HCT116 (cell line): Measurements from ENCODE around the gene CALN1. TPM values are rescaled to one million over a fixed set of nuclear protein-coding genes. Genes with fewer than 3 reads are reported as not detected.

Experiments
- ATAC-seq: fragments of 200-7000 bp; cut with Tn5 transposase; 2 replicates; pipeline ENCODE4 v1.9.1; 2020; ENCODE audit warnings: mild to moderate bottlenecking, moderate library complexity
- BruUV-seq: library from RNA; stranded (reverse); fragments of 400-500 nt; replicated peaks from 2 replicates; lab custom pipeline; 2021; lab: Mats Ljungman, UMichigan
- CTCF ChIA-PET: fragments of 300-600 bp; sonication (Branson Sonifier 250); formaldehyde crosslinking; loops from one replicate; lab custom pipeline; 2021; ENCODE audit warnings: antibody characterized with exemption; lab: Charles Lee
- POLR2A ChIA-PET: fragments of 300-600, 350-600 bp; sonication (Branson Sonifier 250); formaldehyde crosslinking; loops from one replicate; lab custom pipeline; 2021; ENCODE audit warnings: antibody characterized with exemption; lab: Charles Lee
- RAD21 ChIA-PET, 2 experiments: fragments of 300-600 bp; sonication (Branson Sonifier 250); formaldehyde crosslinking; loops; one replicate each; lab custom pipeline; 2023; ENCODE audit warnings: low total read pairs in 2 of 2; ENCODE audit not compliant: uncharacterized antibody in 2 of 2, unreplicated experiment in 2 of 2, low non-redundant PET in 1 of 2; lab: Charles Lee
- DNase-seq: peaks from one replicate; pipeline ENCODE4 v3.0.0-alpha.2; 2010; ENCODE audit warnings: low read depth, low spot score
- H2AFZ ChIP-seq: fragments of 200-600 bp; shearing (Covaris generic), sonication (generic); 2 replicates; pipeline ENCODE4 v1.6.1; 2017; ENCODE audit warnings: low read depth, mixed run types, mixed read lengths, antibody characterized with exemption, low read length; ENCODE audit not compliant: poor library complexity, severe bottlenecking
- H3K27ac ChIP-seq: 2 replicates; pipeline ENCODE4 v1.5.1; 2012; ENCODE audit warnings: low read depth, low read length
- H3K27me3 ChIP-seq: fragments of 200-600 bp; sonication (generic); 2 replicates; pipeline ENCODE4 v1.6.1; 2016; ENCODE audit warnings: mixed run types, low read length, mixed read lengths; ENCODE audit not compliant: insufficient read depth
- H3K36me3 ChIP-seq, 2 experiments: fragments of 200-500 bp in 1 of 2; fragments of 200-600 bp in 1 of 2; sonication (Bioruptor generic) in 1 of 2; sonication (generic) in 1 of 2; 2 replicates each; pipeline versions ENCODE4 v1.5.1 to v1.6.1; 2014 to 2016; ENCODE audit warnings: low read length in 2 of 2, inconsistent platforms in 1 of 2, mixed read lengths in 1 of 2, mixed run types in 1 of 2; ENCODE audit not compliant: insufficient read depth in 2 of 2, control insufficient read depth in 1 of 2
- H3K4me1 ChIP-seq, 2 experiments: fragments of 200-600 bp in 1 of 2; sonication (generic) in 1 of 2; 2 replicates each; pipeline versions ENCODE4 v1.5.1 to v1.6.1; 2012 to 2017; ENCODE audit warnings: low read length in 2 of 2, inconsistent platforms in 1 of 2, mild to moderate bottlenecking in 1 of 2, mixed read lengths in 1 of 2, mixed run types in 1 of 2, moderate library complexity in 1 of 2; ENCODE audit not compliant: insufficient read depth in 2 of 2, control insufficient read depth in 1 of 2
- H3K4me2 ChIP-seq: fragments of 200-600 bp; sonication (generic); 2 replicates; pipeline ENCODE4 v1.6.1; 2017; ENCODE audit warnings: mixed run types, low read length, mixed read lengths
- H3K4me3 ChIP-seq, 2 experiments: fragments of 200-600 bp in 1 of 2; sonication (generic) in 1 of 2; replicated peaks in 1 of 2; 2 replicates each; pipeline ENCODE4 v1.5.1; 2011 to 2016; ENCODE audit warnings: low read length in 2 of 2, control low read depth in 1 of 2, low read depth in 1 of 2, mild to moderate bottlenecking in 1 of 2, mixed read lengths in 1 of 2, mixed run types in 1 of 2
- H3K79me2 ChIP-seq: fragments of 200-600 bp; sonication (generic); 2 replicates; pipeline ENCODE4 v1.6.1; 2017; ENCODE audit warnings: mild to moderate bottlenecking, mixed run types, low read length, moderate library complexity, mixed read lengths; ENCODE audit not compliant: insufficient read depth
- H3K9ac ChIP-seq: fragments of 200-600 bp; sonication (generic); 2 replicates; pipeline ENCODE4 v1.6.1; 2016; ENCODE audit warnings: low read length, mixed read lengths
- H3K9me2 ChIP-seq: fragments of 200-600 bp; sonication (generic), shearing (Covaris generic); 2 replicates; pipeline ENCODE4 v1.6.1; 2017; ENCODE audit warnings: mixed run types, mild to moderate bottlenecking, moderate library complexity; ENCODE audit not compliant: insufficient read depth
- H3K9me3 ChIP-seq, 2 experiments: fragments of 200-500 bp in 1 of 2; fragments of 200-600 bp in 1 of 2; sonication (Bioruptor generic) in 1 of 2; sonication (generic) in 1 of 2; 2 replicates each; pipeline ENCODE4 v1.6.1; 2014 to 2017; ENCODE audit warnings: low read length in 2 of 2, mixed read lengths in 2 of 2, inconsistent platforms in 1 of 2, low read depth in 1 of 2, mild to moderate bottlenecking in 1 of 2, mixed run types in 1 of 2, moderate library complexity in 1 of 2; ENCODE audit not compliant: control insufficient read depth in 1 of 2, insufficient read depth in 1 of 2
- H4K20me1 ChIP-seq: fragments of 200-600 bp; sonication (generic), shearing (Covaris generic); 2 replicates; pipeline ENCODE4 v1.6.1; 2017; ENCODE audit warnings: mixed run types, mild to moderate bottlenecking, moderate library complexity; ENCODE audit not compliant: insufficient read depth
- CEBPB ChIP-seq: IDR thresholded peaks from 2 replicates; pipeline ENCODE4 v1.6.1; 2012; ENCODE audit warnings: low read depth
- EGR1 ChIP-seq: IDR thresholded peaks from 2 replicates; pipeline ENCODE4 v1.6.1; 2012; ENCODE audit warnings: low read depth
- ELF1 ChIP-seq: IDR thresholded peaks from 2 replicates; pipeline ENCODE4 v1.6.1; 2012; ENCODE audit warnings: low read depth, borderline replicate concordance
- EZH2 ChIP-seq: fragments of 200-600 bp; sonication (generic); IDR thresholded peaks from 2 replicates; pipeline ENCODE4 v1.6.1; 2017; ENCODE audit warnings: antibody characterized with exemption, mixed run types
- EZH2phosphoT487 ChIP-seq: fragments of 200-600 bp; IDR thresholded peaks from 2 replicates; pipeline ENCODE4 v1.6.1; 2018; ENCODE audit warnings: antibody characterized with exemption, borderline replicate concordance
- POLR2AphosphoS5 ChIP-seq: IDR thresholded peaks from 2 replicates; pipeline ENCODE4 v1.6.1; 2011; ENCODE audit warnings: mild to moderate bottlenecking, low read depth, low read length, moderate library complexity
- REST ChIP-seq: IDR thresholded peaks from 2 replicates; pipeline ENCODE4 v1.6.1; 2012; ENCODE audit warnings: low read depth
- TCF7L2 ChIP-seq: IDR thresholded peaks from 2 replicates; pipeline ENCODE4 v1.7.0; 2011; ENCODE audit warnings: borderline replicate concordance, inconsistent platforms; ENCODE audit not compliant: insufficient read depth, insufficient read length; ENCODE audit errors: extremely low read depth
- ZBTB33 ChIP-seq: IDR thresholded peaks from 2 replicates; pipeline ENCODE4 v1.6.1; 2011; ENCODE audit warnings: mild to moderate bottlenecking, low read length, moderate library complexity; ENCODE audit not compliant: insufficient replicate concordance; ENCODE audit errors: extremely low read depth
- intact Hi-C: fragments of 100-400 bp; cut with micrococcal nuclease; formaldehyde crosslinking; loops from 2 replicates; pipeline ENCODE4 v1.10.0; 2022
- total RNA-seq: library from RNA; stranded (reverse); gene quantifications from one replicate; pipeline ENCODE4 v1.2.1, GENCODE V29; 2021; ENCODE audit not compliant: unreplicated experiment

Gene CALN1
- total RNA-seq, 1 experiment from 2014 or later = 0.17 TPM

GRCh38 chr7:72268090-72268489 lies 144.0 kb downstream of the CALN1 start:
- Histone ChIP-seq H3K4me3 (no peak overlapping the region), H3K9me2 (no peaks in the 10 kb centered on the region), H3K27me3 (no peaks in the 10 kb centered on the region; the same call in 1 of the 2 replicates), H2AFZ (no peak overlapping the region), H3K9ac (no peak overlapping the region), H3K9me3 (no peaks in the 10 kb centered on the region), H3K36me3 (no peaks in the 10 kb centered on the region), H3K4me1 (no peaks in the 10 kb centered on the region), H3K27ac (no peak overlapping the region), H3K4me2 (no peak overlapping the region), H4K20me1 (no peaks in the 10 kb centered on the region), H3K79me2 (no peaks in the 10 kb centered on the region)
- DNase-seq (no peak), ATAC-seq (no peak)
- ChIA-PET RAD21 (no interaction called here), CTCF (no interaction called here), POLR2A (no interaction called here)
- no TSS peak for BruUV-seq
- TF ChIP-seq EGR1 (no peak), EZH2 (no peak), ZBTB33 (no peak), TCF7L2 (no peak), REST (no peak), CEBPB (no peak), EZH2phosphoT487 (no peak), ELF1 (no peak), POLR2AphosphoS5 (no peak)
- intact Hi-C loops = no loop called here
